HG03354 (cell line): Measurements from ENCODE around the gene BIRC6.
"Not testable (repeated sequence)": the region's sequence is repeated elsewhere in the genome, so short reads cannot be mapped to it uniquely, and the experiment has no call there.

Experiments
- ATAC-seq: cut with Tn5 transposase; IDR thresholded peaks from one replicate; pipeline ENCODE4 v1.9.1; 2021; ENCODE audit warnings: mild to moderate bottlenecking; ENCODE audit not compliant: unreplicated experiment, poor library complexity, severe bottlenecking

BIRC6 gene

GRCh38 chr2:32436150-32436549, 79.3 kb downstream of the BIRC6 start:
- ATAC-seq = no peak

GRCh38 chr2:32442020-32442467, 85.2 kb downstream of the BIRC6 start:
- no peak for ATAC-seq

- ATAC-seq = no peak
Observed at GRCh38 chr2:32446369-32446768, 89.5 kb downstream of the BIRC6 start.

DNA sequence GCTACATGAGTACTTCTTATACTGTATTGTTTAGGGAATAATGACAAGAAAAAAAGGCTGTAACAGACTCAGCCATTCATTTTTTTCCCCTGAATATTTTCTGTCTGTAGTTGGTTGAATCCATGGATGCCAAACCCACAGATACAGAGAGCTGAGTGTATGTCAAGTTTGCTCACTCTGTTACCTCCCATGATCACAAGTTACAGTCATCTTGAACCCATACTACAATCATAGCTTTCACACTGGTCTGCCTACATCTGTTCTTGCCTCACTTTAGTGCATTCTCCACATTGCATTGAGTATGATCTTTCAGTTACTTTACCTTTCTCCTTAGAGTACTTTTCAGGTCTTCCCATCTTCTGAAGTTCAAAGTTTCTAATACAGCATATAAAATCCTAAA, 94.0 kb downstream of the BIRC6 start:
- ATAC-seq = no peak

DNA sequence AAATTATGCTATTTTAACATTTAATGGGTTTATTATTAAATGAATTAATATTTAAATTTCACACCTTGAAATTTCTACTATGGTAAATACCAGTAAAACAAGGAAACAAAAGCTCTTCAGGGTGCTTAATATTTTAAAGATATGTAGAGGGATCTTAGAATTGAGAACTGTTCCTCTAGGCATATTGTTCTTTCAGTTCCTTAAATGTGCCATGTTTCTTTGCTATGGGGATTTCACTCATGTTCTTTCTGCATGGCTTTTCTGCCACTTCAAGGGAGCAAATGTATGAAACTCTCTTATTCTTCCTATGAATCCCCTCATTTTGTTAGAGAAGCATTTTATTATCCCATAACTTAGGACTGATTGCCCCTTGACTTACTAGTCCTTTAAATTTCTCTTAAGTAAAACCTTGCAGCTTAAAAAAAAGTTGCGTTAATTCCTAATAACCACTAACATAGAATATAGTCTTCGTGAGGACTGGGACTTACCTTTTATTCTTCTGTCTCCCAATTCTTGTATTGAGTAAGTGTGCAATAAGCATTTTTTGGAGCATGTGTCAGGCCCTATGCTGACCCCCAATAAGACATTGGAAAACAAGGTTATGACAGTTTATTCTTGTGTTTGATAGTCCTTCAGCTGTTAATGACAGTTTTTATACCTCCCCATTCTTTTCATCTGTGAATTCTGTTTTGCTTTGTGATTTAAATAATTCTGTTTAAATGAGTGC, 95.7 kb downstream of the BIRC6 start:
- no peak for ATAC-seq

DNA sequence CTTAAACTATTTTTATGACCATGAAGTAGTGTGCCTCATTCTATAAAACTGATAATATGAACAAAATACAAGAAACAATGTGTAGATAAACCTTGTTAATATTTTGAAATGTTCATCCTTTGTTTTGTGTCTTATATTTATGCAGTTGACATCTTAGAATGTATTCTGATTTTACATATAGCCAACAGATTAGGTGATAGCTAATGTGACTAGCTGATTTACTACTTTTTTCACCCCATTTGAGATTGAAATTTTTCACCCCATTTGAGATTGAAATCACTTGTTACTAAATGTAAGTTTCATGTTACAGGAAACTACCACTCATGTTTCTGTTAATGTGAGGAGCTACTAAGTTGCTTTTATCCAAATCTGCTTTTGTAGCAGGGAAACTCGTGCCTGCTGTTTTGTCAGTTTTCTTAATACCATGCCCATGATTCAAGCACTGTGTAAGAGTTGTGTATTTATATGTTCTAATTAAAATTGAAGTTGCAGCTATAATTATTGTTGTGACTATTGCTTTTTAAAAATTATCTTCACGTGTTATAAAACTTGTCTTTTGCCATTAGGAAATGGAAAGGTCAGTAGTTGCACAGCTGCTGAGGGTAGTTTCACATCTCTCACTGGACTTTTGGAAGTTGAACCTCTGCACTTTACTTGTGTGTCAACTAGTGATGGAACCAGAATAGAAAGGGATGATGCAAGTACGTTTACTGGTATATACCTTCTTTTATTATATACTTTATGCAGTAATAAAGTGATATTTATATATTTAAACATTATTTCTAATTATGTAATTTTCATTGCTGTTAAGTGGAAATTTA, 96.6 kb downstream of the BIRC6 start:
- ATAC-seq = no peak

DNA sequence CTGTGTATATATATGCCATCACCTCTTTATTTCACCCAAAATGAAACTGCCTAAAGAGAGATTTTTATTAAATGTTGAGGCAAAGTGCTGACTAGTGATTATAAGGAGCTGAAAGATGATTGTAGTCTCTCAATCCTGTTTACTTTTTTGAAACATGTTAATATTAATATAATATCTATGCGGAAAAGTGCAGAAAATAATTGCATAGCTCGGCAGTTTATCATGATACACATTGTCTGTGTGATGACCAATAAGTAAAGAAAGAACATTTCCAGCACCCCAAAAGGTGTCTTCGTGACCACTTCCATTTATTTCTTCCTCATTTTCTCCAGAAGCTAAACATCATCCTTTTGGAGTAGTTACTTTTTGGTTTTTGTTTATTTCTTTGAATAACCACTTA, 99.0 kb downstream of the BIRC6 start:
- ATAC-seq = no peak

DNA sequence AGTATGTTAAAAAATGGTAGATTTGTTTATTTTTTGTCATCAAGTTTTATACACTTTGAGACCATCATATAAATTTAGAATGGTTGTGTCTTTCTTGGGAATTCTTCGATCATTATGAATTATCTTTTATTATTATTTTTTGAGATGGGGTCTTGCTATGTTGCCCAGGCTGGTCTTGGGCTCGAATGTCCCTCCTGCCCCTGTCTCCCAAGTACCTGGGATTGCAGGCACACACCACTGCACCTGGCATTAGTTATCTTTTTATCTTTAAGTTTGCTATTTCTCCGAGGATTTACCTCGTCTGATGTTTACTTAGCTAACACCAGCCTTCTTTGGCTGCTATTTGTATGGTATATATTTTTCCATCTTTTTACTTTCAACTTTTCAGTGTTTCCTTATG, 100.0 kb downstream of the BIRC6 start:
- ATAC-seq = no peak

GRCh38 chr2:32457814-32458213, 101.0 kb downstream of the BIRC6 start:
- no peak for ATAC-seq

DNA sequence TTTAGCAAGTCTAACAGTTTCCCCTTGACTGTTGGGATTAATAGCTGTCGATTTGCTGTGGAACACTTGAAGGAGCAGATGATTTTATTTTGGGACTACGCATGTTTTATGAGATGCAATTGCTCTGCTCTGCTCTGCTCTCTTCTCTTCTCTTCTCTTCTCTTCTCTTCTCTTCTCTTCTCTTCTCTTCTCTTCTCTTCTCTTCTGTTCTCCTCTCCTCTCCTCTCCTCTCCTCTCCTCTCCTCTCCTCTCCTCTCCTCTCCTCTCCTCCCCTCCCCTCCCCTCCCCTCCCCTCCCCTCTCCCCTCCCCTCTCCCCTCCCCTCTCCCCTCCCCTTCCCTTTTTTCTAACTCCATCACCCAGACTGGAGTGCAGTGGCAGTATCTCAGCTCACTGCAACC, 104.0 kb downstream of the BIRC6 start:
- not testable (repeated sequence) for ATAC-seq

DNA sequence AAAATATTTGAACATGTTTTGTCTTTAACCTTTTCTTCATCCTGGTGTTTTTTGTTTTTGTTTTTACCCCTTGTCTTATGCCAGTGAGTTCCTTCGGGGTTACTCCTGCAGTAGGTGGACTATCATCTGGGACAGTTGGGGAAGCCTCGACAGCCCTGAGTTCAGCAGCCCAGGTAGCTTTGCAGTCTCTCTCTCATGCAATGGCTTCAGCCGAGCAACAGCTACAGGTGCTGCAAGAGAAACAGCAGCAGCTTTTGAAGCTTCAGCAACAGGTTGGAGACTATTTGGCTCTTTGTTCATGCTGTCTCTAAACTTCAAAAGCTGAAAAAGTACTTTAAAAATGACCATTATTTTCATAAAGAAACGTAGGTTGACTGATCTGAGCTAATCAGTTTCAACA, 106.3 kb downstream of the BIRC6 start:
- ATAC-seq = no peak

DNA sequence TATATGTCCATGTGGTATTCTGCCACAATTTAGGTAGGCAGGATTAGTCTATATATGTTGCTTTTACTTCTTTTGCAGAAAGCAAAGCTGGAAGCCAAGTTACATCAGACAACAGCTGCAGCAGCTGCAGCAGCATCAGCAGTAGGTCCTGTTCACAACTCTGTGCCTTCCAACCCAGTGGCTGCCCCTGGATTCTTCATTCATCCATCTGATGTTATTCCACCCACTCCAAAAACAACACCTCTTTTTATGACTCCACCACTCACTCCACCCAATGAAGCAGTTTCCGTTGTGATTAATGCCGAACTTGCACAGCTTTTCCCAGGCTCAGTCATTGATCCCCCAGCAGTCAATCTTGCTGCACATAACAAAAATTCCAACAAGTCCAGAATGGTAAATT, 107.6 kb downstream of the BIRC6 start:
- no peak for ATAC-seq

- no peak for ATAC-seq
Observed at GRCh38 chr2:32472605-32473004, 115.8 kb downstream of the BIRC6 start.

DNA sequence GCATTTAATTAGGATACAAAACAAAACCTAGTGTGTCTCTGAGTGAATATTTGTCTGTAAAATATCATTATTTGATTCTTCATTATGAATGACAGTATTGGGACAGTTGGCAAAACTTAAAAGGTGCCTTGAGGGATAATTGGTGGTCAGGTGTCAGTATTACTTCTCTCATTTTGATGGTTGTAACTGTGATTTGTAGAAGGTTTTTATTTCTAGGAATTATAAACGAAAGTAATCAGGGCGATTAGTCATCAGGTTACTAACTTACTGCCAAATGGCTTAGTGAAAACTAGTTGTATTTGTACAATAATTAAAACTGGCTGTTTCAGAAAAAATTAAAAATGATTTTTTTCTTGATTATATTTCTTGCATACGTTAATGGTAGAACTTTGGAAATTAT, 117.6 kb downstream of the BIRC6 start:
- no peak for ATAC-seq

GRCh38 chr2:32478889-32479620, 122.2 kb downstream of the BIRC6 start:
- no peak for ATAC-seq

- ATAC-seq = no peak
Observed at GRCh38 chr2:32479993-32480392, 123.2 kb downstream of the BIRC6 start.

DNA sequence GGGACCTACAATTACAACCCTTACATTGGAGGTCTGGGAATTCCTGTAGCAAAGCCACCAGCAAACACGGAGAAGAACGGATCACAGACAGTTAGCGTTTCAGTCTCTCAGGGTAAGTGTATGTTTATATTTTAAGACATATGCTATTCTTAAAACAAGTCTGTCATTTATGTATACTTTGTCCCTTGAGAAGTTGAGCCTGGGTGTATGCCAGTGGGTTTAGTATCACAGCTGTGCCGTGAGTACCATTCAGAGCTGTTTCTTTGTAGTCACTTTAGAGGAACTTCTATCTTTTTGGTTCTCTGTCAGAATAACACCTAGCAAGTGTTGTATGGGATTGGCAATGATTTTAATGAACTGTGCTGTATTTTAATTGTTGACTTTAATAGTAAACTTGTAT, 125.6 kb downstream of the BIRC6 start:
- no peak for ATAC-seq

GRCh38 chr2:32484937-32485336, 128.1 kb downstream of the BIRC6 start:
- ATAC-seq = no peak

GRCh38 chr2:32485399-32485798, 128.6 kb downstream of the BIRC6 start:
- no peak for ATAC-seq

- ATAC-seq = no peak
Observed at GRCh38 chr2:32489061-32489460, 132.2 kb downstream of the BIRC6 start.

DNA sequence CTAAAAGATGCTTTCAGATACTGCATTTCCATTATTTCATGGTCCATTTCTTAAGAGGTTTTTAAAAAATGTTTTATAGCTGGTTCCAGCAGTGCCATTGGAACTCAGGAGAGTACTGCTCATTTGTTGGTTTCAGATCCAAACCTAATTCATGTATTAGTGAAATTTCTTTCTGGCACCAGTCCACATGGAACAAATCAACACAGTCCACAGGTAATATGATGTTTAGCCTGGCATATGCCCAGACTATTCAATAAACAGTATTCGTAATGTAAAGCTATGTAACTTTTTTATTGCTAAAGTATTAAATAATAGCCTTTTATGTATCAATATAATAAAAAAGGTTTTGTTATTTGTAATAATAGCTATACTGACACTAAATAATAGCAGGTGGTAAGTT, 134.5 kb downstream of the BIRC6 start:
- ATAC-seq = no peak
